Stomach smooth muscle (tissue), 2 donors: ENCODE data around the gene CLIP4.
"Not testable (repeated sequence)": the region's sequence is repeated elsewhere in the genome, so short reads cannot be mapped to it uniquely, and the experiment has no call there.

Experiments used
- H3K27ac ChIP-seq: one replicate; pipeline ENCODE4 v1.7.0; 2013; ENCODE audit warnings: mild to moderate bottlenecking, low read length, inconsistent platforms
- H3K27me3 ChIP-seq, 2 donors: one replicate each; pipeline ENCODE4 v1.7.0; 2013; ENCODE audit warnings: low read length in 2 of 2; ENCODE audit not compliant: insufficient read depth in 2 of 2, control insufficient read depth in 1 of 2
- H3K36me3 ChIP-seq, 2 donors: one replicate each; pipeline ENCODE4 v1.7.0; 2013; ENCODE audit warnings: low read length in 2 of 2; ENCODE audit not compliant: control insufficient read depth in 2 of 2, insufficient read depth in 2 of 2
- H3K4me1 ChIP-seq: one replicate; pipeline ENCODE4 v1.7.0; 2013; ENCODE audit warnings: low read length; ENCODE audit not compliant: control insufficient read depth, insufficient read depth
- H3K4me3 ChIP-seq, 2 donors: one replicate each; pipeline ENCODE4 v1.7.0; 2013; ENCODE audit warnings: low read length in 2 of 2
- H3K9ac ChIP-seq, 2 donors: one replicate each; pipeline ENCODE4 v1.7.0; 2013; ENCODE audit warnings: low read length in 2 of 2, mild to moderate bottlenecking in 1 of 2
- H3K9me3 ChIP-seq, 2 donors: one replicate each; pipeline ENCODE4 v1.7.0; 2013; ENCODE audit warnings: low read length in 2 of 2; ENCODE audit not compliant: control insufficient read depth in 2 of 2
- donor health status: healthy.
- donor health status: Pancreatic carcinoma.

Gene CLIP4

DNA sequence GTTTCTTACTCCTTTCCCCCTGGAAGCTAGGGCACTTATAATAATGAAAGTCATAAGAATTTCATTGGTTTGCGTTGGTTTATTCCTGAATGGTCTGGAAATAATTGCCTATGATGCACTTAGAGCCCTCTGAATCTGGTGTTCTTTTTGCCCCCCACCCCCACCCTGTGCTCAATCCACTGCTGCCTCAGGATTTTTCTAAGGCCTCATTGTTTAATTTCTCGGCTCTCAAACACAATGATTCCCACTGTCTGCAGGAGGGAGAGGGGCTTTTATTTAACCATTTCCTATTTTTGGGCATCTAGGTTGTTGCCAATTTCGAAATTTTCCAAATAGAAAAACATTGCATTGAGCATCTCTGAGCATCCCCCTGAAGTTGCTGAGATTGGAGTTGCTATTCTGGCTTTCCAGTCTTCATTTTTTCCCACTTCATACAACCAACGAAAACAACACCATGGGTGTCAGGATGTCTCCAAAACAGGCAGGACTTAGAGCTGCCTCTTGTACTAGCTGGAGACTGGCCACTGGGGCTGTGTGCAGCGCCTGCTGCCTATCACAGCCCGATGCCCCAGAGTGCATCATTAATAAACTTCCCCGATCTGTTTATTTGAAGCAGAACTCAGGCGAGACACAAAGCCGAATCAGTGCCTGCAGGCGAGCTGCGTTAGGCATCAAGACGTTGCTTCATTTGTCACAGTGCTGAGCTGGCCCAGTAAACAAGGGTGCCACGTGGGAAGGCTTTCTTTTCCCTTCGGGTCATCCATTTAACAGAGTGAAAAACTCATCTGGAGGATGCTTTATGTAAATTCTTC is 39.1 kb upstream of the CLIP4 start:
- no peak overlapping the region for H3K9ac ChIP-seq
- peak overlapping the region in 1 of 2 donors; percentile 47 for H3K4me3 ChIP-seq
- H3K36me3 ChIP-seq = no peaks in the 10 kb centered on the region
- H3K4me1 ChIP-seq = peaks cover 5% of the 10 kb centered on the region
- H3K9me3 ChIP-seq = peaks cover 0 to 2% of the 10 kb centered on the region in 2 donors
- no peaks in the 10 kb centered on the region for H3K27me3 ChIP-seq
- H3K27ac ChIP-seq = no peak overlapping the region

GRCh38 chr2:29079887-29080286 is 35.3 kb upstream of the CLIP4 start:
- Histone ChIP-seq H3K27me3 (no peaks in the 10 kb centered on the region), H3K9ac (no peak overlapping the region), H3K9me3 (peaks cover 0 to 2% of the 10 kb centered on the region in 2 donors), H3K27ac (no peak overlapping the region), H3K36me3 (no peaks in the 10 kb centered on the region), H3K4me3 (no peak overlapping the region), H3K4me1 (peaks cover 5% of the 10 kb centered on the region)

GRCh38 chr2:29080886-29081743 is 34.1 kb upstream of the CLIP4 start:
- Histone ChIP-seq H3K4me3 (no peak overlapping the region), H3K9me3 (peaks cover 0 to 2% of the 10 kb centered on the region in 2 donors), H3K9ac (no peak overlapping the region), H3K4me1 (peaks cover 4% of the 10 kb centered on the region), H3K27ac (no peak overlapping the region), H3K27me3 (no peaks in the 10 kb centered on the region), H3K36me3 (no peaks in the 10 kb centered on the region)

DNA sequence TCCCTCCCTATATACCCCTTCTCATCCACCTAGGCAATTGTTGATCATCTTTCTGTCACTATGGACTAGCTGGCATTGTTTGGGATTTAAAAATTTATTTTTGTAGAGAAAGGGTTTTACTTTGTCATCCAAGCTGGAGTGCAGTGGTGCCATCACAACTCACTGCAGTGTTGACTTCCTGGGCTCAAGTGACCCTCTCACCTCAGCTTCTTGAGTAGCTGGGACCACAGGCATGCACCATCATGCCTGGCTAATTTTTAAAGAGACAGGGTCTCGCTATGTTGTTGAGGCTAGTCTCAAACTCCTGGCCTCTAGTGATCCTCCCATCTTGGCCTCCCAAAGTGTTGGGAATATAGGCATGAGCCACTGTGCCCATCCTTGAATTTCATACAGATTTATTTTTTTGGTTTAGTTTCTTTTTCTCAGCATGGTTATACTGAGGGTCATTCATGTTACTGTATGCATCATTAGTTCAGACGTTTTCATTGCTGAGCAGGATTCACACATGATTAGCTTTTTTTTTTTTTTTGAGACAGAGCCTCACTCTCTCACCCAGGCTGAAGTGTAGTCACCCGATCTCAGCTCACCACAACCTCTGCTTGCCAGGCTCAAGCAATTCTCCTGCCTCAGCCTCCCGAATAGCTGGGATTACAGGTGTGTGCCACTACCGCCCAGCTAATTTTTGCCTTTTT is 32.3 kb upstream of the CLIP4 start:
- no peak overlapping the region for H3K4me3 ChIP-seq
- no peaks in the 10 kb centered on the region for H3K4me1 ChIP-seq
- no peak overlapping the region for H3K27ac ChIP-seq
- H3K36me3 ChIP-seq = no peaks in the 10 kb centered on the region
- H3K9ac ChIP-seq = no peak overlapping the region
- no peaks in the 10 kb centered on the region for H3K27me3 ChIP-seq
- peaks cover 0 to 2% of the 10 kb centered on the region in 2 donors for H3K9me3 ChIP-seq

GRCh38 chr2:29084554-29084953 is 30.7 kb upstream of the CLIP4 start:
- H3K36me3 ChIP-seq = no peaks in the 10 kb centered on the region
- H3K9me3 ChIP-seq = peaks cover 0 to 2% of the 10 kb centered on the region in 2 donors
- H3K27me3 ChIP-seq = no peaks in the 10 kb centered on the region
- no peaks in the 10 kb centered on the region for H3K4me1 ChIP-seq
- no peak overlapping the region for H3K9ac ChIP-seq
- no peak overlapping the region for H3K4me3 ChIP-seq
- H3K27ac ChIP-seq = no peak overlapping the region

- not testable (repeated sequence) for H3K4me3 ChIP-seq, H3K9ac ChIP-seq, H3K36me3 ChIP-seq, H3K4me1 ChIP-seq, H3K27ac ChIP-seq, H3K27me3 ChIP-seq, H3K9me3 ChIP-seq
Observed at GRCh38 chr2:29090311-29090710, 24.9 kb upstream of the CLIP4 start.

- Histone ChIP-seq H3K9me3 (no peaks in the 10 kb centered on the region), H3K4me3 (no peak overlapping the region), H3K27me3 (no peaks in the 10 kb centered on the region), H3K9ac (no peak overlapping the region), H3K4me1 (no peaks in the 10 kb centered on the region), H3K36me3 (no peaks in the 10 kb centered on the region), H3K27ac (no peak overlapping the region)
Observed at GRCh38 chr2:29096969-29097368, 18.2 kb upstream of the CLIP4 start.

GRCh38 chr2:29097569-29097968 is 17.6 kb upstream of the CLIP4 start:
- no peaks in the 10 kb centered on the region for H3K9me3 ChIP-seq
- no peak overlapping the region for H3K27ac ChIP-seq
- H3K27me3 ChIP-seq = no peaks in the 10 kb centered on the region
- H3K4me1 ChIP-seq = no peaks in the 10 kb centered on the region
- no peak overlapping the region for H3K4me3 ChIP-seq
- H3K9ac ChIP-seq = no peak overlapping the region
- no peaks in the 10 kb centered on the region for H3K36me3 ChIP-seq

GRCh38 chr2:29100564-29100963 is 14.7 kb upstream of the CLIP4 start:
- Histone ChIP-seq H3K36me3 (no peaks in the 10 kb centered on the region), H3K27me3 (no peaks in the 10 kb centered on the region), H3K9me3 (no peaks in the 10 kb centered on the region)

DNA sequence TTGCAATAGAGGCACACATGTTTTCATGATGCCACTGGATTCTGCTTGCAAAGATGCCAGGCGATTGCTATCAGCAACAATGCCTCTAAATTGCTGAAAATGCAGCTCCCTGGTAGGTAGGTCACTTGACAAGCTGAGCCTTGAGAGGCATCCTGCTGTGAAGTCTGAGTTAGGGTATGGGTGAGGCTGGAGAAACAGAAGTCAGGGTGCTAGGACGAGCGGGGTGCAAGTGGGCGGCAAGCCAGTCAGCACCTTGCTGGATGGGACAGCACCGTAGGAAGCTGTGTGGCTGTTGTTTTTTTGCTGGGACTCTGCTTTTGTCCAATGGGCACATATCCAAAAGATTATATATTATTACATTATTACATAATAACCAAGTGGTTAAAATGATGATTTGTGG is 10.5 kb upstream of the CLIP4 start:
- Histone ChIP-seq H3K36me3 (no peaks in the 10 kb centered on the region), H3K4me3 (no peak overlapping the region), H3K9me3 (no peaks in the 10 kb centered on the region), H3K27ac (no peak overlapping the region), H3K9ac (no peak overlapping the region), H3K4me1 (no peaks in the 10 kb centered on the region), H3K27me3 (no peaks in the 10 kb centered on the region)

More at GRCh38 chr2:29100564-29100963, 14.7 kb upstream of the CLIP4 start:
- Histone ChIP-seq H3K4me1 (no peaks in the 10 kb centered on the region), H3K9ac (no peak overlapping the region), H3K4me3 (no peak overlapping the region), H3K27ac (no peak overlapping the region)
